HepG2 (cell line): Measurements from ENCODE around the gene CHKB. TPM values are rescaled to one million over a fixed set of nuclear protein-coding genes. Genes with fewer than 3 reads are reported as not detected.

Experiments
- AGO2 ChIP-seq: fragments of 200-400 bp; formaldehyde crosslinking; optimal IDR thresholded peaks from 2 replicates; pipeline ENCODE3; 2017; ENCODE audit warnings: mild to moderate bottlenecking, low read depth, low read length, moderate library complexity
- CAMTA2 ChIP-seq: sonication (generic); formaldehyde crosslinking; IDR thresholded peaks from 2 replicates; pipeline ENCODE4 v1.4.0; 2020; ENCODE audit warnings: mild to moderate bottlenecking, missing genetic modification reagents, borderline replicate concordance
- FOXJ3 ChIP-seq: sonication (generic); formaldehyde crosslinking; IDR thresholded peaks from 2 replicates; pipeline ENCODE4 v1.4.0; 2020; ENCODE audit warnings: missing genetic modification reagents, mild to moderate bottlenecking, borderline replicate concordance
- GLMP ChIP-seq: sonication (generic); formaldehyde crosslinking; IDR thresholded peaks from 2 replicates; pipeline ENCODE4 v1.9.0; 2021; ENCODE audit warnings: missing genetic modification reagents, mild to moderate bottlenecking, borderline replicate concordance
- IKZF4 ChIP-seq: sonication (generic); formaldehyde crosslinking; IDR thresholded peaks from 2 replicates; pipeline ENCODE4 v1.5.1; 2020; ENCODE audit warnings: borderline replicate concordance, mild to moderate bottlenecking, low read depth, missing genetic modification reagents; ENCODE audit errors: not compliant biosample characterization
- KLF15 ChIP-seq: sonication (generic); formaldehyde crosslinking; IDR thresholded peaks from 2 replicates; pipeline ENCODE4 v1.8.1; 2023; ENCODE audit warnings: borderline replicate concordance, mild to moderate bottlenecking, inconsistent platforms, missing genetic modification reagents, mixed read lengths
- KLF6 ChIP-seq: IDR thresholded peaks from 2 replicates; pipeline ENCODE4 v1.8.0; 2016; ENCODE audit warnings: missing biosample characterization, missing genetic modification reagents
- MYPOP ChIP-seq: sonication (generic); formaldehyde crosslinking; IDR thresholded peaks from 2 replicates; pipeline ENCODE4 v1.8.1; 2023; ENCODE audit warnings: mild to moderate bottlenecking, moderate library complexity, missing genetic modification reagents
- PTBP1 ChIP-seq: fragments of 200-400 bp; formaldehyde crosslinking; IDR thresholded peaks from 2 replicates; pipeline ENCODE4 v1.6.1; 2018; ENCODE audit warnings: low read length, low read depth; ENCODE audit not compliant: poor library complexity, severe bottlenecking
- TMF1 ChIP-seq: sonication (generic); formaldehyde crosslinking; IDR thresholded peaks from 2 replicates; pipeline ENCODE4 v1.8.1; 2022; ENCODE audit warnings: low read depth, missing genetic modification reagents
- ZBTB42 ChIP-seq: sonication (generic); formaldehyde crosslinking; IDR thresholded peaks from 2 replicates; pipeline ENCODE4 v1.5.0; 2020; ENCODE audit warnings: mild to moderate bottlenecking, missing genetic modification reagents
- ZMAT5 ChIP-seq: sonication (generic); formaldehyde crosslinking; IDR thresholded peaks from 2 replicates; pipeline ENCODE4 v1.5.0; 2020; ENCODE audit warnings: mild to moderate bottlenecking, low read depth, missing genetic modification reagents, borderline replicate concordance
- ZMYM3 ChIP-seq: sonication (generic); formaldehyde crosslinking; IDR thresholded peaks from 2 replicates; pipeline ENCODE4 v1.5.1; 2020; ENCODE audit warnings: mild to moderate bottlenecking, missing genetic modification reagents
- ZNF143 ChIP-seq: sonication (generic); formaldehyde crosslinking; IDR thresholded peaks from 2 replicates; pipeline ENCODE4 v1.4.0; 2020; ENCODE audit warnings: missing genetic modification reagents
- ZNF20 ChIP-seq: sonication (generic); formaldehyde crosslinking; IDR thresholded peaks from 2 replicates; pipeline ENCODE4 v1.4.0; 2020; ENCODE audit warnings: mild to moderate bottlenecking, moderate library complexity, missing genetic modification reagents
- ZNF296 ChIP-seq: sonication (generic); formaldehyde crosslinking; conservative IDR thresholded peaks from 2 replicates; pipeline ENCODE4 v1.5.0; 2020; ENCODE audit warnings: mild to moderate bottlenecking, missing genetic modification reagents
- ZNF329 ChIP-seq: sonication (generic); formaldehyde crosslinking; IDR thresholded peaks from 2 replicates; pipeline ENCODE4 v1.9.0; 2021; ENCODE audit warnings: low read depth, mild to moderate bottlenecking, missing genetic modification reagents
- ZNF367 ChIP-seq: sonication (generic); formaldehyde crosslinking; IDR thresholded peaks from 2 replicates; pipeline ENCODE4 v1.4.0; 2020; ENCODE audit warnings: missing genetic modification reagents, borderline replicate concordance
- ZNF512B ChIP-seq: sonication (generic); formaldehyde crosslinking; IDR thresholded peaks from 2 replicates; pipeline ENCODE4 v1.5.1; 2020; ENCODE audit warnings: missing genetic modification reagents, mild to moderate bottlenecking, borderline replicate concordance
- ZNF543 ChIP-seq: sonication (generic); formaldehyde crosslinking; IDR thresholded peaks from 2 replicates; pipeline ENCODE4 v1.4.0; 2020; ENCODE audit warnings: mild to moderate bottlenecking, missing genetic modification reagents
- ZSCAN30 ChIP-seq: sonication (generic); formaldehyde crosslinking; IDR thresholded peaks from 2 replicates; pipeline ENCODE4 v1.5.0; 2020; ENCODE audit warnings: mild to moderate bottlenecking, missing genetic modification reagents
- polyA plus RNA-seq, 8 experiments: library from polyadenylated mRNA; depleted of rRNA in 3 of 8; stranded (reverse) in 7 of 8; unstranded in 1 of 8; fragments of >200 nt; fragmentation: Illumina TruSeq in 4 of 8; extraction: Trizol in 4 of 8; gene quantifications; 2 replicates each; pipeline versions ENCODE4 v1.2.1 to v1.2.3, GENCODE V29; 2011 to 2016; ENCODE audit warnings: low read depth in 4 of 8, missing spikeins in 1 of 8, mixed read lengths in 1 of 8; ENCODE audit not compliant: insufficient read depth in 1 of 8
- total RNA-seq, 5 experiments: library from RNA; depleted of rRNA; stranded (reverse); fragments of >200 nt; fragmentation: Illumina TruSeq; extraction: Trizol; gene quantifications; 2 replicates each; pipeline ENCODE4 v1.2.3, GENCODE V29; 2016; ENCODE audit warnings: low read depth in 1 of 5
- TF ChIP-seq, protein P1 (sequence below): sonication (generic); formaldehyde crosslinking; IDR thresholded peaks from 2 replicates; pipeline ENCODE4 v1.4.0; 2020; ENCODE audit warnings: missing genetic modification reagents
- TF ChIP-seq, protein P2 (sequence below): IDR thresholded peaks from 2 replicates; pipeline ENCODE4 v1.6.1; 2016; ENCODE audit warnings: low read depth, borderline replicate concordance

Gene CHKB
- total and polyA plus RNA-seq, 2 of the 13 experiments (the other 11 are each of a cell fraction or from before 2014, with no cell fraction given) = 24.5 to 42.7 TPM

GRCh38 chr22:50530877-50531545 lies 51.6 kb downstream of the CHKB start (continued):
- TF ChIP-seq GLMP (CRISPR knock-in tag) = no peak
- no peak for TF ChIP-seq ZSCAN30 (CRISPR knock-in tag)
- no peak for TF ChIP-seq ZNF20 (CRISPR knock-in tag)
- TF ChIP-seq IKZF4 (CRISPR knock-in tag) = no peak
- no peak for TF ChIP-seq ZBTB42 (CRISPR knock-in tag)
- TF ChIP-seq, protein P1, sequence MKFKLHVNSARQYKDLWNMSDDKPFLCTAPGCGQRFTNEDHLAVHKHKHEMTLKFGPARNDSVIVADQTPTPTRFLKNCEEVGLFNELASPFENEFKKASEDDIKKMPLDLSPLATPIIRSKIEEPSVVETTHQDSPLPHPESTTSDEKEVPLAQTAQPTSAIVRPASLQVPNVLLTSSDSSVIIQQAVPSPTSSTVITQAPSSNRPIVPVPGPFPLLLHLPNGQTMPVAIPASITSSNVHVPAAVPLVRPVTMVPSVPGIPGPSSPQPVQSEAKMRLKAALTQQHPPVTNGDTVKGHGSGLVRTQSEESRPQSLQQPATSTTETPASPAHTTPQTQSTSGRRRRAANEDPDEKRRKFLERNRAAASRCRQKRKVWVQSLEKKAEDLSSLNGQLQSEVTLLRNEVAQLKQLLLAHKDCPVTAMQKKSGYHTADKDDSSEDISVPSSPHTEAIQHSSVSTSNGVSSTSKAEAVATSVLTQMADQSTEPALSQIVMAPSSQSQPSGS (CRISPR knock-in tag) = no peak
- TF ChIP-seq FOXJ3 (CRISPR knock-in tag) = no peak
- no peak for TF ChIP-seq ZNF367 (CRISPR knock-in tag)
- TF ChIP-seq KLF15 = no peak
- no peak for TF ChIP-seq ZMAT5 (CRISPR knock-in tag)
- TF ChIP-seq CAMTA2 = no peak
- TF ChIP-seq ZNF329 (CRISPR knock-in tag) = no peak
- TF ChIP-seq ZMYM3 (CRISPR knock-in tag) = no peak
- TF ChIP-seq TMF1 (CRISPR knock-in tag) = peak; percentile 47; the same call in 1 of the 2 replicates
- peak; percentile 13 for TF ChIP-seq AGO2
- peak; percentile 2; the same call in 1 of the 2 replicates for TF ChIP-seq ZNF143 (CRISPR knock-in tag)
- TF ChIP-seq ZNF296 (CRISPR knock-in tag) = no peak
- no peak for TF ChIP-seq KLF6 (CRISPR knock-in tag)
- TF ChIP-seq ZNF543 (CRISPR knock-in tag) = no peak
- no peak for TF ChIP-seq PTBP1
- no peak; the same call in 1 of the 2 replicates for TF ChIP-seq MYPOP (CRISPR knock-in tag)
- TF ChIP-seq, protein P2, sequence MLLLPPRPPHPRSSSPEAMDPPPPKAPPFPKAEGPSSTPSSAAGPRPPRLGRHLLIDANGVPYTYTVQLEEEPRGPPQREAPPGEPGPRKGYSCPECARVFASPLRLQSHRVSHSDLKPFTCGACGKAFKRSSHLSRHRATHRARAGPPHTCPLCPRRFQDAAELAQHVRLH (CRISPR knock-in tag) = no peak
- TF ChIP-seq ZNF512B (CRISPR knock-in tag) = no peak
